ENCODE data around the gene MYMK.

- TF ChIP-seq CTCF (IDR thresholded peaks at IDR 0.05; ENCODE audit: borderline replicate concordance, extremely low read depth, low read length, poor library complexity, severe bottlenecking) (no peak), EZH2 (IDR thresholded peaks at IDR 0.05; ENCODE audit: borderline replicate concordance, low read depth, low read length, severe bottlenecking) (no peak)
Measured at GRCh38 chr9:133488686-133489252, 36.0 kb downstream of the MYMK start.

All from DND-41 (cell line).